Measurements from ENCODE around the gene ZNF407.

Gene ZNF407

DNA sequence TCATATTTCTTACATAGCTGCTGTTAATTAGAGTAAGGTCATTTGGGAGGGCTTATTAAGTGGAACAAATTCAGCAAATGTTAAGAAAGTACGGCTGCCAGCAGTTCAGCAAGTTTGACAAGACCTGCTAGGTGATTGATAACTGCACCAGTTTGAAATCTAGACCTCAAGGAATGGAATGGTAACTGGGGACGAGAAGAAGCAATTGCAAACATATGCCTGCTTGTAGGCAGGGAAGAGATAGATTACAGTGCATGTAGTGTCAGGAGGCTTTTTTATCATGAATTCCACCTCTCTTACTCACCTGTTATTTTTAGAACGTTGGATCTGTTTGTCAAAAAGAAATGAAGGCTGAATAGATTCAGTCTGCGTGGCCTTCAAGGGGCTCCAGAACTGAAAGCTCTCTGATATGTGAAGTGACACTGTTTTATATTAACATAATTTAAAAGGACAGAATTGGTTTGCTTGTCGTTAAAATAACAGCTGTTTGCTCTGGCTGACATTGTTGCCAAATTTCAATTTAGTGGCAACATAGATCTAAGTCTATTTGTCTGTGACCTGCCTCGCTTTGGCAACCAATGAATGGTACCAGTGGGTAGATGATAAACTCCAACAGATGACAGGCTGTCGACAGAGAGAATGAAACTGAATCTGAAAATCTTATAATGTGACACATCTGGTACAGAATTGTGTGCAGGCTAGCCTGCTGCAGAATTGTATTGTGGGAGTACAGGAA lies 199.3 kb downstream of the ZNF407 start:
- POLR2A ChIA-PET: no interaction called here

DNA sequence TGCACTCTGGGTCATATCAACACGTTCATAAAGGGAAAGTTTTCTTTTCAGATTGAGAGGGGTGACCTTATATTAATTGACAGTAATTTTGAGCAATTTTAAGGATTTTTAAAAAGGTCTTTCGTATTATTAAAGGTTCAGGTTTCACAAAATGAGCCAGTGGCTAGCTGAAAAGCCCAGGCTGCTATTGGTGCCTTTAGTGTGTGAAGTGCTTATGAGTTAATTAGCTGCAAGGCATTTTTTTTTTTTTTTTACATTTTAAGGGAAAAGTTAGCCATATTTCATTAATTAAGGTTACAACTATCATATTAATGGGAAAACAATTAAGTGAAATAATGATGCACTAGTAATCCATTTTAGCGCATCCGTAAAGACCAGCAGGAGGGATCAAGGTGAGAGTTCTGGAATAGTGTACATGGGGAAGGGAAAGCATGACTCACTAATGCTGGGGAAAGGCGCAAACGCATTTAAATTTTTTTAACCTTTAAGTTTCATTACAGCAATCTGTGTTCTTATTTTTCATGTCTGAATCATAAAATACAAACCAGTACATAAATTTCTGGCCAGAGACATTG lies 200.0 kb downstream of the ZNF407 start:
- POLR2A ChIA-PET: no interaction called here
- no peak for TF ChIP-seq FEZF1 (tag by site-specific recombination; IDR thresholded peaks at IDR 0.05)
- no peak for TF ChIP-seq YY2 (tag by site-specific recombination; IDR thresholded peaks at IDR 0.05)
- no peak for TF ChIP-seq ZNF362 (tag by site-specific recombination; IDR thresholded peaks at IDR 0.05)
- TF ChIP-seq, protein P1, sequence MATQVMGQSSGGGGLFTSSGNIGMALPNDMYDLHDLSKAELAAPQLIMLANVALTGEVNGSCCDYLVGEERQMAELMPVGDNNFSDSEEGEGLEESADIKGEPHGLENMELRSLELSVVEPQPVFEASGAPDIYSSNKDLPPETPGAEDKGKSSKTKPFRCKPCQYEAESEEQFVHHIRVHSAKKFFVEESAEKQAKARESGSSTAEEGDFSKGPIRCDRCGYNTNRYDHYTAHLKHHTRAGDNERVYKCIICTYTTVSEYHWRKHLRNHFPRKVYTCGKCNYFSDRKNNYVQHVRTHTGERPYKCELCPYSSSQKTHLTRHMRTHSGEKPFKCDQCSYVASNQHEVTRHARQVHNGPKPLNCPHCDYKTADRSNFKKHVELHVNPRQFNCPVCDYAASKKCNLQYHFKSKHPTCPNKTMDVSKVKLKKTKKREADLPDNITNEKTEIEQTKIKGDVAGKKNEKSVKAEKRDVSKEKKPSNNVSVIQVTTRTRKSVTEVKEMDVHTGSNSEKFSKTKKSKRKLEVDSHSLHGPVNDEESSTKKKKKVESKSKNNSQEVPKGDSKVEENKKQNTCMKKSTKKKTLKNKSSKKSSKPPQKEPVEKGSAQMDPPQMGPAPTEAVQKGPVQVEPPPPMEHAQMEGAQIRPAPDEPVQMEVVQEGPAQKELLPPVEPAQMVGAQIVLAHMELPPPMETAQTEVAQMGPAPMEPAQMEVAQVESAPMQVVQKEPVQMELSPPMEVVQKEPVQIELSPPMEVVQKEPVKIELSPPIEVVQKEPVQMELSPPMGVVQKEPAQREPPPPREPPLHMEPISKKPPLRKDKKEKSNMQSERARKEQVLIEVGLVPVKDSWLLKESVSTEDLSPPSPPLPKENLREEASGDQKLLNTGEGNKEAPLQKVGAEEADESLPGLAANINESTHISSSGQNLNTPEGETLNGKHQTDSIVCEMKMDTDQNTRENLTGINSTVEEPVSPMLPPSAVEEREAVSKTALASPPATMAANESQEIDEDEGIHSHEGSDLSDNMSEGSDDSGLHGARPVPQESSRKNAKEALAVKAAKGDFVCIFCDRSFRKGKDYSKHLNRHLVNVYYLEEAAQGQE (tag by site-specific recombination; IDR thresholded peaks at IDR 0.05): no peak
- peak; percentile 28; the same call in 1 of the 2 replicates for TF ChIP-seq PRDM1 (tag by site-specific recombination; IDR thresholded peaks at IDR 0.05)
- no peak for TF ChIP-seq ZNF830 (tag by site-specific recombination; IDR thresholded peaks at IDR 0.05; ENCODE audit: low read depth)
- no peak for TF ChIP-seq BCL11B (tag by site-specific recombination; IDR thresholded peaks at IDR 0.05; ENCODE audit: low read depth)
- no peak for TF ChIP-seq ZBTB21 (tag by site-specific recombination; IDR thresholded peaks at IDR 0.05)
- no peak overlapping the region for H3K27ac ChIP-seq (ENCODE audit: extremely low read depth, low read depth, low read length)
- no peaks in the 10 kb centered on the region for H3K9me3 ChIP-seq (ENCODE audit: control insufficient read depth, insufficient read depth, low read depth, low read length)
- CTCF ChIA-PET: interaction anchor here (0.7 kb wide), 1 partner anchor 440 kb away, joined by 3 read pairs; no protein-coding TSS in a partner anchor
- H3K36me3 ChIP-seq (ENCODE audit: control insufficient read depth in 2 of 2, insufficient read depth in 1 of 2, low read length in 2 of 2): no peaks in the 10 kb centered on the region
- H3K4me1 ChIP-seq (ENCODE audit: control insufficient read depth, insufficient read depth, low read length): no peaks in the 10 kb centered on the region
- H3K4me3 ChIP-seq (ENCODE audit: low read depth, low read length): no peak overlapping the region

More for the DNA sequence above, 199.3 kb downstream of the ZNF407 start:
- Histone ChIP-seq H3K27ac (ENCODE audit: extremely low read depth, low read depth, low read length) (no peak overlapping the region), H3K9me3 (ENCODE audit: control insufficient read depth, insufficient read depth, low read depth, low read length) (no peaks in the 10 kb centered on the region), H3K4me1 (ENCODE audit: control insufficient read depth, insufficient read depth, low read length) (no peaks in the 10 kb centered on the region), H3K36me3 (ENCODE audit: control insufficient read depth in 2 of 2, insufficient read depth in 1 of 2, low read length in 2 of 2) (no peaks in the 10 kb centered on the region), H3K4me3 (ENCODE audit: low read depth, low read length) (no peak overlapping the region)
- TF ChIP-seq ZNF654 (tag by site-specific recombination; IDR thresholded peaks at IDR 0.05; ENCODE audit: low read depth) (no peak), ZNF623 (tag by site-specific recombination; IDR thresholded peaks at IDR 0.05) (no peak), ZNF610 (tag by site-specific recombination; IDR thresholded peaks at IDR 0.05; ENCODE audit: borderline replicate concordance) (no peak), RBAK (tag by site-specific recombination; IDR thresholded peaks at IDR 0.05) (no peak), ZNF391 (tag by site-specific recombination; IDR thresholded peaks at IDR 0.05; ENCODE audit: borderline replicate concordance, low read depth) (no peak), ZNF404 (tag by site-specific recombination; IDR thresholded peaks at IDR 0.05) (no peak), PBX3 (CRISPR knock-in tag; IDR thresholded peaks at IDR 0.05) (no peak), ZFP41 (tag by site-specific recombination; IDR thresholded peaks at IDR 0.05; ENCODE audit: borderline replicate concordance) (no peak), ZBTB26 (tag by site-specific recombination; optimal IDR thresholded peaks at IDR 0.05) (no peak)
- TF ChIP-seq, protein P2, sequence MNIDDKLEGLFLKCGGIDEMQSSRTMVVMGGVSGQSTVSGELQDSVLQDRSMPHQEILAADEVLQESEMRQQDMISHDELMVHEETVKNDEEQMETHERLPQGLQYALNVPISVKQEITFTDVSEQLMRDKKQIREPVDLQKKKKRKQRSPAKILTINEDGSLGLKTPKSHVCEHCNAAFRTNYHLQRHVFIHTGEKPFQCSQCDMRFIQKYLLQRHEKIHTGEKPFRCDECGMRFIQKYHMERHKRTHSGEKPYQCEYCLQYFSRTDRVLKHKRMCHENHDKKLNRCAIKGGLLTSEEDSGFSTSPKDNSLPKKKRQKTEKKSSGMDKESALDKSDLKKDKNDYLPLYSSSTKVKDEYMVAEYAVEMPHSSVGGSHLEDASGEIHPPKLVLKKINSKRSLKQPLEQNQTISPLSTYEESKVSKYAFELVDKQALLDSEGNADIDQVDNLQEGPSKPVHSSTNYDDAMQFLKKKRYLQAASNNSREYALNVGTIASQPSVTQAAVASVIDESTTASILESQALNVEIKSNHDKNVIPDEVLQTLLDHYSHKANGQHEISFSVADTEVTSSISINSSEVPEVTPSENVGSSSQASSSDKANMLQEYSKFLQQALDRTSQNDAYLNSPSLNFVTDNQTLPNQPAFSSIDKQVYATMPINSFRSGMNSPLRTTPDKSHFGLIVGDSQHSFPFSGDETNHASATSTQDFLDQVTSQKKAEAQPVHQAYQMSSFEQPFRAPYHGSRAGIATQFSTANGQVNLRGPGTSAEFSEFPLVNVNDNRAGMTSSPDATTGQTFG (tag by site-specific recombination; IDR thresholded peaks at IDR 0.05; ENCODE audit: borderline replicate concordance): no peak
- CTCF ChIA-PET: interaction anchor here (0.7 to 0.9 kb wide), 2 partner anchors 17 to 441 kb away, joined by 3 read pairs; no protein-coding TSS in a partner anchor

Data from HEK293 (cell line).